Activated T-helper 1 cell treated with Interleukin-2 at 50 U/mL for 16 hours (primary cell): ENCODE results near the gene PRM1.

Source experiments
- DNase-seq: peaks from one replicate; pipeline ENCODE4 v3.0.0-alpha.2; 2020; ENCODE audit warnings: low read depth

Gene PRM1

DNA sequence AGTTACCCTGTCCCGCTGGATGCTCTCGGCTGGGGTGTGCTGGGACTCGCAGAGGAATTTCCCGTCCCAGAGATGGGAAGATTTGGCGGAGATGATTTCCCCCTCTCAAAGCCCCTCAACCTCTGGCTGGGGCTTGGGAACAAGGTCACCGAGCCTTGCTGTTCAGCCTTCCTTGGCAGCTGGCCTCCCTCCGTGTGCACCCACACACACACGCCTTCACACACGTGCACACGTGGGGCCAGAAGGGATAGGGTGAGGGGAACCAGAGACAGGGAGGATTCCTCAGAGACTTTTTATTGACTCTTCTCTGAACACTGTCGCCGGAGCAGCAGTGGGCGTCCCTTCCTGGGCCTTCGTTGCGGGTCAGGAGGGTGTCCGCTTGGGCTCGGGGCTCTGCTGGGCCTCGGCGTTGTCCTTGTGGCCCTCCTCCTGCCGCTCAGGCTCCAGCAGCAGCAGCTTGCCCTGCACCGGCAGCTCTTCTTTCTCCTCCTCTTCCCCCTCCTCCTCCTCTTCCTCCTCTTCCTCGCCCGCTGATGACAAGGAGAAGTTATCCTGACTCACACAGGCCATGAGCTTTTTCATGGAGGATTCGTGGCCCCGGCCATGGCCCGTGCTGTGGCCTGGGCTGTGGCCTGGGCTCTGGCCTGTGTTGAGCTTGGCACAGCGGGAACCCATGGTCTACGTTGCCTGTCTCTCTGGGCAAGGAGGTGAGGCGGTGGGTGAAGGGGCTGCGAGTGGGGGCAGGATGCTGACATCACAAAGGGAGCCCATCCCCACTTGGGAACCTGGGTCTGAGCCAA lies 8.0 kb downstream of the PRM1 start, which contains the start of gene PRM3:
PRM3 (minus strand) TSS at position 709 of the 800 bp plus-strand sequence; CDS start at position 675, 34 bp downstream.
- DNase-seq = no peak

DNA sequence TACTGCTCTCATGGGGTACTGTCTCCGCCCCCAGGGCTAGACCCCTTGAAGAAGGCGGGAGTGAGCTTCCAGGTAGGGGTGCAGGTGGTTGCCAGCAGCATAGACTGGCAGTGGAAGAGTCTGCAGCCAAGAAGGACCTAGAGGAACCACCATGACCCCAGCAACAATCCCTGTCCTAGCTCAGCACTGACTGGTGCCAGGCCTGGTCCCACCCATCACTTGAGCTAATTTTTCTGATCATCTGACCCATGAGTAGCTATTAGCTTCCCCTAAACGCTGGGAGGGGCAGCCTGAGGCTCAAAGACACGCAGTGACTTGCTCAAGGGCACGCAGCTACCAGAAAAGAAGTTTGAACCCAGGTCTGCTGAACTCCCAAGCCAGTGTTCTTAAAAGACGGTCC lies 8.6 kb downstream of the PRM1 start:
- no peak for DNase-seq

DNA sequence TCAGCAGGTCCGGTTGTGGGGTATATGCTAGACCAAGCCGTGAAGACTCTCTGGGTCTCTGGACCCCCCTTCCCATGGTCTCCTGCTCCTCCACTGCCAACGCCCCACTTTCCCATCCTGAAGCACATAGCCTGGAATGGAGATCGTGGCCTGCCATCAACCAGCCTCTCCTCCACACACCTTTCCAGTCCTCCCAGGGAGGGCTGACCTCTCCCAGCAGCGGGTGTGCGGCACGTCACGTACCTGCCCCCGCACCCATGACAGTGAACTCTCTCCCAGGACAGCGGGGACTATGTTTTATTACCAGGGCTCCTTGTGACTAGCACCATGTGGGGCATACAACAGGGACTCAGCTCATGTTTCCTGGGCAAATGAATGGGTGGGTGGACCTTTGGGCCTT lies 9.5 kb downstream of the PRM1 start:
- DNase-seq = no peak

DNA sequence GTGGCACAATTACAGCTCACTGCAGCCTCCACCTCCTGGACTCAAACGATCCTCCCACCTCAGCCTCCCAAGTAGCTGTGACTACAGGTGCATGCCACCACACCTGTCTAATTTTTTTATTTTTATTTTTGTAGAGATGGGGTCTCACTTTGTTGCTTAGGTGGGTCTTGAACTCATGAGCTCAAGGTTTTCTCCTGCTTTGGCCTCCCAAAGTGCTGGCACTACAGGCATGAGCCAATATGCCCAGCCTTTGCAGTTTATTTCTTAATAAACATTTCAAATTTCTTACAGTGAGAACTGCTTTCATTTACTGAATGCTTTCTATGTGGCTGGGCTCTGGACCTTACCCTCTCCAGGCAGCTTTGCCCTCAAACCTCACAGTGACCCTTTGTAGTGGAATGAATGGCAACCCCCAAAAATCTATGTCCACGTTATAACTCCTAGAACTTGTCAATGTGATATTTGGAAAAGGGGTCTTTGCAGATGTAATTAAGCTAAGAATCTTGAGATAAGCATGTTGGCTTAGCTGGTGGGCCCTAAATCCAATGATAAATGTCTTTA lies 10.4 kb downstream of the PRM1 start:
- DNase-seq = no peak

DNA sequence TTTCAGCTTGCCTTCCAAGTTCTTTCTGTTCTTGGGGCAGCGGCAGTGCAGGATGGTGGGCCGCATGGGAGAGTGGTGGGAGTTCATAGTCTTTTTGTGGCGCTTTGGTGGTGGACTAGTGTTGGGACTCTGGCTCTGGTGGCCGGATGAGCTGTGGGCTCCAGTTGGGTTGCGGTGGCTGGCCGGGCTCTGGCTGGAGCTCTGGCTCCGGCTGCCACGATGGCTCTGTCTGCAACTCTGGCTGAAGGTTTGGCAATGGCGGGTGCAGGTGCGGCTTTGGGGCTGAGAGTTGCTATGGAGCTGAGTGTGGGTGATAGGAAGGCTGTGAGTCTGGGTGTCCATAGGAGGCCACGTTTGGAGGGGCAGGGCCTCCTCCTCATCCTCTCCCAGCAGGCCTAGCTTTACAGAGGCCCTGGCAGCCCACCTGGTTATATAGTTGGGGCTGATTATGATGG lies 12.2 kb downstream of the PRM1 start, which contains the start of gene TNP2:
TNP2 (minus strand) TSS at position 405 of the 455 bp plus-strand sequence; CDS start at position 342, 63 bp downstream.
- no peak for DNase-seq

DNA sequence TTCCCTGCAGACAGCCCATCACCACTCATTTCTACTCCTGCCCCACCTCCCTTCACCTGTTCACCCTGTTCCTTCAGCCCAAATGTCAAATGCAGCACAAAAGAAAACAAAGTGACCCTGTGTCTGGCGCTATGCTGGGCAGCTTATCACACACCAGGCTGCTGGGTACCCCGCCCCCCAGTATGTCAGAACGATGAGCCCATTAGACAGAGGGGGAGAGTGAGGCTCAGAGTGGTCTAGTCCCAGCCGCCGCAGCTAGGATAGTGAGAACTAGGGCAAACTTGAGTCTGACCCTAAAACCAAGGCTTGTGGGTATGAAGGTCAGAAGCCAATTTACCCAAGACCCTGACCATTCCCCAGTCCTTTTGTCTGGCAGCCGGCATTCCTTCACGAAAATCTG lies 16.0 kb downstream of the PRM1 start:
- DNase-seq = no peak

DNA sequence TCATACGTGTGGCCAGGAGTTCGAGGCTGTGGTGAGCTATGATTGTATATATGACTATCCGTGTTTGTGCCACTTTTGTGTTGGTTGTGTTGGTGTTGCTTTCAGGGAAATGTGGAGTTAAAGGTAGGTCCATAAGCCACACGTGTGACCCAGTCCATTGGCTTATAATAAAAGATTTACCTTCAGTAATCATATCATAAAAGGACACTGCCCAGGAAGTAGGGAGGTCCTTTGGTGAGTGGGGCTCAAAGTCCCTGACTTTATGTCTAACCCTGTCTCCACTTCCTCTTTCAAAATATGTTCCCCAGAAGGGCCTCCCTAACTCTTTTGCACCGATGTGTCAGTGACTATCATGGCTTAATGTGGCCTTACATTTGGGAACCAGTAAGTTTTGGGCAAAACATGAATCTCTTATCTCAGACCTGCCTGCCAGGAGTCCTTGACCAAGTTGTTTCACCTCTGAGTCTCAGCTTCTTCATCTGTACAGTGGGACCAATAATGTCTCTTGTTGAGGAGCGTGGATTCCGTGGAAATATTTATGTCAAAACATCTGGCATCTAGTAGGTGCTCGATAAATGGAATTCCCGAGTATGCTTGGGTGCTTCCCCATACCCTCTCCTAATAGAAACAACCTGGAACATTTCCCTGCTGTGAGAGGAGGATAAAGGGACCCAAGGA lies 16.8 kb downstream of the PRM1 start:
- no peak for DNase-seq

DNA sequence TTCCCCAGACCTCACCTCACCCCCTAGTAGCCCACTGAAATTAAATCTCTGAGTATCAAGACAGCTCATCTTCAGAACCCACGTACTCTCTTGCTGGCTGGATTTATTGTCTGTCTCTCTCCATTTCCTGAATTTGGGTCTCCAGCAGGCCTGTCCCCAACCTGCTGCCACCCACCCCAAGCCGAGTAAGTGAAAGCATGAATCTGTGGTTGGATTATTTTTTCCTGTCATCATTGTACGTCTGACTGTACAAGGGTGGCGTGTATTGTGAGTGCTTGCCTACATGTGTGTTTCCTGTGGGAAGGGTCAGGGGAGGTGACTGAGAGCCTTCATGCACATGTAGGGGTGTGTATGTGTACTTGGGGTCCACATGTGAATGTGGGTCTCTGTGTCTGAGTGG lies 17.4 kb downstream of the PRM1 start:
- DNase-seq = no peak

DNA sequence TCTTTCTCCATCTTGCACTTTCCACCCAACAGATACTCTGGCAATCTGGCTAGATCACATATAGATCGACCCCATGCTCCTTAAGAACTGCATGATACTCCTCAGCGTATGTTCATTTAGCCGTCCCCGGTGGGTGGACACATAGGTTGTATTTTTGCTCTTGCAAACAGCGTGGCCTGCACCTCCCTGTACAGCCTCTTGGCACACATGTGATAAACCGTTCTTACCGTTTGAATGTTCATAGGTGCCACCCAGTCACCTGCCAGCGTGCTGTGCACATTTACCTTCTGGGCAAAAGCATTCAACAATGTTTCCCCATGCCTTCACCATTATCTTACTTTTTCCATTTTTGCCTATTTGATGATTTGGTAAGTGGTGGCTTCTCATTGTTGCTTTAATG lies 18.2 kb downstream of the PRM1 start:
- no peak for DNase-seq

DNA sequence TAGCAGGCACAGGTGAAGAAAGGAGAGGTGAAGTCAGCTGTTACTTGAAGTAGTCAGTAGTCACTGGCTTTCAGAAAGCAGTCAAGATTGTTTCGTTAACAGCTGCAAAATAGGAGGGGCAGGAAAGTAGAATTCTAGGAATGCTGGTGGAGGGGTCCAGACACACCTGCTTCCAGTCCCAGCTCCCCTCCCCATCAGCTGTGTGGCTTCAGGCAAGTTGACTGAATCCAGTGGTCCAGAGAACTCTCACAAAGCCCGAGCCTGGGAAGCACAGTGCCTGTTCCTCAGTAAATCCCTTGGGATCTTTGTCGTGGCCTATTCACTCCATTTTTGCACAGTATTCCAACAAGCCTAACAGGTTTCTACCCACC lies 20.5 kb downstream of the PRM1 start:
- no peak for DNase-seq

DNA sequence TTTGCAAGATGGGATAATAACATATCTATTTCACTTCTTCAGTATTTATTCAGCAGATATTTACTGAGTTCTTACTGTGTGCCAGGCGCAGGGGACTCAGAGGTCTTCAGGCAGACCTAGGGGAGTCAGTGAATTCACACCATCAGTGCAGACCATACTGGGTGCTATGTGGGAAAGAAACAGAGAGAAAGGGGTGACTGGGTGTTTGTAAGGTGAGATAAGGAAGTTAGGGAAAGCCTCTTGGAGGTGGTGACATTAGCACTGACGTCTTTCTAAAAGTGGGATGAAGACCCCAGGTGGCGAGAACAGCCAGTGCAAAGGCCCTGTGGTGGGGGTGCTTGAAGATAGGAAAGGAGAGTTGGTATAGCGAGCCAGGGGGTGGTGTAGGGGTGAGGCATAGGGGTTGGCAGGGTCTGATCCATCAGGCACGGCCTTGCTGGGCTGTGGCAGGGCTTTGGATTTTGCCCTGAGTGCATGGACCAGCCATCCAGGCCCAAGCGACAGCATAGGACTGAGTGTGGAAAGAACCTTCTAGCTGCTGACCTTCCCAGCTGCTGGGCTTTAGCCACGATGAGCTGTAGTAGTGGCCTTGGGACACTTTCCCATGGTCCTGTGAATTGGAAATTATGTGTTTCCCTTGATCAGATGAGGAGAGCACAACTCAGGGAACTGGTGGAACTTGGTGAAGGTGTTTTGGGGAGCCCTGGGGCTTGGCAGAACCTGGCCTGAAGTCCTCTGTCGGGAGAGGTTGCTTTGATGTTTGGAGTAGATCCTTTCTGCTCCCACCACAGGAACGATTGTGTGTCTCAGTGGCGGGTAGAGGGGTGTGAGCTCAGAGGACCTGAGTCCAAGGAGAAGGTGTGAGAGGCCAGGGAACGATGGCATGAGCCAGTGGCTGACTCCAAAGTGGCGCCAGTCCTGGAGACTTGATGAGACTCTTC lies 21.2 kb downstream of the PRM1 start:
- DNase-seq = no peak

DNA sequence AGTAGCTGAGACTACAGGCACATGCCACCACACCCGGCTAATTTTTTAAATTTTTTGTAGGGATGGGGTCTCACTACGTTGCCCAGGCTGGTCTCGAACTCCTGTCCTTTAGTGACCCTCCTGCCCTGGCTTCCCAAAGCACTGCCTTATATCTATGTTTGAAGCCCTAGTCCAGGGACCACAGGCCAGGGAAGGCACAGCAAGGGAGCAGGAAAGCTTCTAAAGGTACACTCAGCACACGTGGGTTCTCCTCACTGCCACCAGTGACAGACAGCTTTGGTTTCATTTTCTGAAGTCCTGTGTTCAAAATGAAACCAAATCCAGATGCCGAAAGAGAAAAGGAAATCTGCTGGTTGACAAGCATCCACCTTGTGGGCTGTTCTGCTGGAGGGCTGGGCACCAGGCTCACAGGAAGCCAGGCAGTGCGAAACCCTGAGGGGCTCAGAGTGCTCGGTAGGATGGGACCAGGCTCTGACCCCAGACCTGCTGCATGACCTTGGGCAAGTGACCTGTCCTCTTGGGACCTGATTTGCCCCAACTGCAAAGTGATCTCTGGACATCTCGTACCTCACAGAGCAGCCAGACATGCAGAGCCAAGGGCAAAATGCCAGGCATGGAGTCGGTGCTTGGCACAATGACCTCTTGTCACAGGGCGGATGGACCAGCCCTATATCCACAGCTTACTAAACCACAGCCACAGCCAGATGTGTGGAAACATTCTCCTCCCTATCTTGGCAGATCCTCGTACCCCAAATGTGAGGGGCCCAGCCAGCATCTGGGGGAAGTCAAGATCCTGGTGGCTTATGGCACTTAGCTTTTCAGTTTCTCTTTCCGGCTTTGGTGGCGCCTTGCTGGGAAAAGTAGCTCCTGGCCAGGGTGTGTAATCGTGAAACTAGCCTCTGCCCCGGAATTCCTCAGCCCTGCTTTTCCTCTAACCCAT lies 22.3 kb downstream of the PRM1 start:
- DNase-seq = no peak

DNA sequence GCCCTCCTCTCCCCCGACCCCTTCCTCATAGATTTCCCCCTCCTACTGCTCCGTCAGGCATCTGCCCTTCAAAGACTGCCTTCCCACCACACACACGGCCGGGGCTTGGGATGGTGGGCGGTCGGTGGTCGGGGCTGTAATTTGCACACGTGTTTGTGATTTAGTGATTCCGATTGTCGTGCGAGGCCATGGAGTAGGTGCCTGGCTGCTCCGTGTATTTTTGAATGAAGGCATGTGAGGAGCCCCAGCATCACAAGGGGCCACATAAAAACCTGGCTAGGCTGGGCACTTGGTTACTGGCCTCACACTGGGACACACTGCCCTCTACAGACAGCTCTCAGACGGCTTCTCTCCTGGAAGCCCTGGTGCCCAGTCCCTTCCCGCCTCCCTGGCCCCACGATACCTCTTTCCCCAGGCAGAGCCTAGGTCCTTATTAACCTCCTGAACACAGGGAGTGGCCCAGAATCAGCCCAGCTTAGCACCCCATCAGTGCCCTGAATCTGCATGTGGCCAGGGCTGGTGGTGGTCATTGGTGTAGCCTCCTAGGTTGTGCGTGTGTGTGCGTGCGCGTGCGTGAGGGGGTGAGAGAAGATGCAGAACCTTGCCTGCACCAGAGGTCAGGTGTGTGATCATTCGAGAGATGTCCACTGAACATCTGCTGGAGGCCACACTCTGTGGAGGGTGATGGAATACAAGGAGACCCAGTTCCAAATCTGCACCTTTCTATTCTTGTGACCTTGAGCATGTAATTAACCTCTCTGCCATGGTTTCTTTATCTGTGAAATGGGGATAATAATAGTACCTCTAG lies 23.8 kb downstream of the PRM1 start:
- peak; percentile 35 for DNase-seq

DNA sequence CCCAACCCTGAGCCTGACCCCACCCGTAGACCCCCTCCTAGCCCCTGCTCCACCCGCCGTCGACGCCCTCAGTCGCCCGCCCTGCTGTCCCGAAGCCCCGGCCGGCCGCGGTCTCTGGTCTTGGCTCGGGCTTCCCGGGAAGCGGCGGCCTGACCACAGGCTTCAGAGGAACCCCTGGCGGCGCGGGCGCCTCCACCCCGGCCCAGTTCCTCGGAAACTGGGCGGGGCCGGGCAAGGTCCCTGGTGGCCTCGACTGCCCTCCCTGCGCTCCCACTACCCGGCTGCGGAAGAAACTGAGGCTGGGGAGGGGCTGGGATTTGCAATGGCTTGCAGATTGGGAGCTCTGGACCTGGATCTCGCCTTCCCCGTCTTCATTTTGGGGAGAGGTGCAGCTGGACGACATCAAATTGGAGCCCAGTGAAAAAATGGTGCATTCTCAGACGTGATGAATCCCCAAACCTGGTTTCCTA lies 24.4 kb downstream of the PRM1 start:
- no peak for DNase-seq

DNA sequence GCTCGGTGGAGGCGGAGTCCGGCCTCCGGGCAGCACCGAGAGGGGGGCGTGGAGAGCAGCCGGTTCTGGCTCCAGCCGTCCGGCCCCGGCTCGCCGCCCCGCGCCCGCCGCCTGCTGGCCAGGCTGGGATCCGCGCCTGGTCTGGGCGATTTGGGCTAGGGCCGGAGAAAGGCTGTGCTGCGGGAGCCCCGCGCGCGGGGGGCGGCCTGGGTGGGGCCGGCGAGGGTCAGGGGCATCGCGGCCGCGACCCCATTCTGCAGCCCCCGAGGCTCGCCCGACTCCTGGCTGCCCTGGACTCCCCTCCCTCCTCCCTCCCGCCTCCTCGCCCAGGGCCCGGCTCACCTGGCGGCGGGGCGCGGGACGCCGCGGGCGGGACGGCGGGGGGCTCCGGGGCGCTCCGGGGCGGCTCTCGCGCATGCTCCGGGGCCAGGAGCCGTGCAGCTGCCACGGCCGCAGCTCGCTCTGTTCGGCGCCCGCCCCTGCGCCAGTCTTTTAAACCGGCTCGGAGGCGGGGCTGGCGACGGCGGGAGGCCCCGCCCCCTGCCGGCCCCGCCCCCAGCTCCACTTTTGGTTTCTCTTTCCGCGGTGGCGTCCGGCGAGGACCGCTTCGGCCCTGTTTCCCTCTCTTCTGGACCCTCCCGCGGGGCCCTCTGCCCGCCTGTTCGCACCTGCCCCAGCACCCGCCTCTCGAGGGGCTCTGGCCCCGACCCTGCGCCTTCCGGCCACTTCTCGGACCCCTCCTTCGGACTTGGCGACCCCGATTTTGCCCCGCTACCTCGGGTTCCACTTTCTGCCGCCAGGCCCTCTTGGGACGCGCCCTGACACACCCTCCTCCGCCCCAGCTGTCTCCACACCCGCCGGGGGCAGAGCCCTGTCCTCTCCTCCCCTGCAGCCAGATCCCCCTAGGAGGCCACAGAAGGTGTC lies 25.1 kb downstream of the PRM1 start, which contains the start of gene SOCS1:
SOCS1 (minus strand) TSS at position 468 of the 924 bp plus-strand sequence. CDS start 726 bp downstream, outside the sequence.
- DNase-seq = peak; percentile 85

DNA sequence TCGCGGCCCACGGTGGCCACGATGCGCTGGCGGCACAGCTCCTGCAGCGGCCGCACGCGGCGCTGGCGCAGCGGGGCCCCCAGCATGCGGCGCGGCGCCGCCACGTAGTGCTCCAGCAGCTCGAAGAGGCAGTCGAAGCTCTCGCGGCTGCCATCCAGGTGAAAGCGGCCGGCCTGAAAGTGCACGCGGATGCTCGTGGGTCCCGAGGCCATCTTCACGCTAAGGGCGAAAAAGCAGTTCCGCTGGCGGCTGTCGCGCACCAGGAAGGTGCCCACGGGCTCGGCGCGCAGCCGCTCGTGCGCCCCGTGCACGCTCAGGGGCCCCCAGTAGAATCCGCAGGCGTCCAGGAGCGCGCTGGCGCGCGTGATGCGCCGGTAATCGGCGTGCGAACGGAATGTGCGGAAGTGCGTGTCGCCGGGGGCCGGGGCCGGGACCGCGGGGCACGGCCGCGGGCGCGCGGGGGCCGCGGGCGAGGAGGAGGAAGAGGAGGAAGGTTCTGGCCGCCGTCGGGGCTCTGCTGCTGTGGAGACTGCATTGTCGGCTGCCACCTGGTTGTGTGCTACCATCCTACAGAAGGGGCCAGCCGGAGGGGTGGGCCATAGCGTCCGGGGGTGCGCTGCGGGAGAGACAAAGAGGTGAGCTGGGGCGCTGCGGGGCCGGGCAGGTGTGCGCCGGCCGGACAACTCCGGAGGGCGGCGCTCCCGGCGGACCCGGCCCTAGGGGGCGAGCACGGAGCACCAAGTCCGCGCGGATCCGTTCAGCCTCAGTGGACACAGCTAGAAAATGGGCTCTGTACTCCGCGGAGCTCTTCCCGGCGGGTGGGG lies 26.0 kb downstream of the PRM1 start:
- peak; percentile 57 for DNase-seq
